Natural killer cell (primary cell): Measurements from ENCODE around the gene ANXA2R. TPM values are rescaled to one million over a fixed set of nuclear protein-coding genes. Genes with fewer than 3 reads are reported as not detected.

Experiments used
- ATAC-seq, 3 donors: fragments of 150-1000 bp in 2 of 3; fragments of 200-7000 bp in 1 of 3; cut with Tn5 transposase; 1 replicate in 1 of 3; 2 replicates in 2 of 3; pipeline ENCODE4 v1.10.0; 2021; ENCODE audit warnings: mild to moderate bottlenecking in 2 of 3, moderate library complexity in 2 of 3
- DNase-seq, 2 donors: peaks; one replicate each; pipeline versions ENCODE4 v3.0.0 to v3.0.0-alpha.2; 2013 to 2021; ENCODE audit warnings: mixed read lengths in 1 of 2
- H3K27ac ChIP-seq: one replicate; pipeline ENCODE4 v1.5.1; 2013; ENCODE audit warnings: mild to moderate bottlenecking, low read length
- H3K27me3 ChIP-seq: one replicate; pipeline ENCODE4 v1.6.1; 2013; ENCODE audit warnings: low read length; ENCODE audit not compliant: control insufficient read depth, insufficient read depth
- H3K36me3 ChIP-seq: one replicate; pipeline ENCODE4 v1.6.1; 2013; ENCODE audit warnings: low read length; ENCODE audit not compliant: control insufficient read depth, insufficient read depth
- H3K4me1 ChIP-seq: one replicate; pipeline ENCODE4 v1.6.1; 2013; ENCODE audit warnings: low read length; ENCODE audit not compliant: control insufficient read depth, insufficient read depth
- H3K4me3 ChIP-seq: one replicate; pipeline ENCODE4 v1.5.1; 2013; ENCODE audit warnings: low read length
- H3K9me3 ChIP-seq: one replicate; pipeline ENCODE4 v1.6.1; 2013; ENCODE audit warnings: low read length; ENCODE audit not compliant: control insufficient read depth, insufficient read depth
- H3K27ac Mint-ChIP-seq, 2 donors: one replicate each; pipeline ENCODE4 v1.8.0; 2022; ENCODE audit warnings: mild to moderate bottlenecking in 2 of 2, mixed read lengths in 2 of 2, moderate library complexity in 1 of 2
- H3K27me3 Mint-ChIP-seq, 2 donors: one replicate each; pipeline ENCODE4 v1.8.0; 2022; ENCODE audit warnings: low read depth in 2 of 2, mixed read lengths in 2 of 2
- H3K36me3 Mint-ChIP-seq: one replicate; pipeline ENCODE4 v1.8.0; 2022; ENCODE audit warnings: mixed read lengths
- H3K4me1 Mint-ChIP-seq, 2 donors: one replicate each; pipeline ENCODE4 v1.8.0; 2022; ENCODE audit warnings: mixed read lengths in 2 of 2
- H3K4me3 Mint-ChIP-seq: one replicate; pipeline ENCODE4 v1.8.0; 2022; ENCODE audit warnings: mild to moderate bottlenecking, moderate library complexity, mixed read lengths
- H3K9me3 Mint-ChIP-seq, 2 donors: one replicate each; pipeline ENCODE4 v1.8.0; 2022; ENCODE audit warnings: mixed read lengths in 2 of 2
- WGBS: methylation state at CpG from one replicate; pipeline ENCODE4 v1.1.7; 2013; ENCODE audit warnings: missing lambda C conversion rate; ENCODE audit not compliant: insufficient coverage; 5-methylcytosine and 5-hydroxymethylcytosine counted together
- intact Hi-C: fragments of 100-400 bp; cut with micrococcal nuclease; formaldehyde crosslinking; loops from one replicate; pipeline ENCODE4 v1.14.2; 2022
- total RNA-seq, 4 donors: library from RNA; stranded (reverse); fragments of 120-200 nt in 1 of 4; gene quantifications; one replicate each; pipeline versions ENCODE4 v1.2.3 to v1.2.4, GENCODE V29; 2013 to 2022
- TF ChIP-seq, protein P1 (sequence below): fragments of 200-600 bp; IDR thresholded peaks from one replicate; pipeline ENCODE4 v1.8.0; 2022; ENCODE audit warnings: antibody characterized with exemption

The ANXA2R gene
- total RNA-seq, 3 donors from 2014 or later (not counting 1 experiment from before 2014, with no cell fraction given), result 34.3 to 55.2 (median 38.0) TPM

GRCh38 chr5:43045236-43045635, 5.1 kb upstream of the ANXA2R start:
- TF ChIP-seq, protein P1, sequence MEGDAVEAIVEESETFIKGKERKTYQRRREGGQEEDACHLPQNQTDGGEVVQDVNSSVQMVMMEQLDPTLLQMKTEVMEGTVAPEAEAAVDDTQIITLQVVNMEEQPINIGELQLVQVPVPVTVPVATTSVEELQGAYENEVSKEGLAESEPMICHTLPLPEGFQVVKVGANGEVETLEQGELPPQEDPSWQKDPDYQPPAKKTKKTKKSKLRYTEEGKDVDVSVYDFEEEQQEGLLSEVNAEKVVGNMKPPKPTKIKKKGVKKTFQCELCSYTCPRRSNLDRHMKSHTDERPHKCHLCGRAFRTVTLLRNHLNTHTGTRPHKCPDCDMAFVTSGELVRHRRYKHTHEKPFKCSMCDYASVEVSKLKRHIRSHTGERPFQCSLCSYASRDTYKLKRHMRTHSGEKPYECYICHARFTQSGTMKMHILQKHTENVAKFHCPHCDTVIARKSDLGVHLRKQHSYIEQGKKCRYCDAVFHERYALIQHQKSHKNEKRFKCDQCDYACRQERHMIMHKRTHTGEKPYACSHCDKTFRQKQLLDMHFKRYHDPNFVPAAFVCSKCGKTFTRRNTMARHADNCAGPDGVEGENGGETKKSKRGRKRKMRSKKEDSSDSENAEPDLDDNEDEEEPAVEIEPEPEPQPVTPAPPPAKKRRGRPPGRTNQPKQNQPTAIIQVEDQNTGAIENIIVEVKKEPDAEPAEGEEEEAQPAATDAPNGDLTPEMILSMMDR, result no peak
- Mint-ChIP-seq H3K27ac (peak overlapping the region; percentile 64 to 68), H3K4me3 (peak overlapping the region; percentile 4), H3K27me3 (no peaks in the 10 kb centered on the region), H3K9me3 (no peaks in the 10 kb centered on the region), H3K36me3 (no peaks in the 10 kb centered on the region), H3K4me1 (peaks cover 51 to 52% of the 10 kb centered on the region in 2 donors)
- H3K27ac ChIP-seq, result no peak overlapping the region
- no peak for ATAC-seq
- no peaks in the 10 kb centered on the region for H3K9me3 ChIP-seq
- no peak overlapping the region for H3K4me3 ChIP-seq
- DNase-seq, result no peak
- no peaks in the 10 kb centered on the region for H3K27me3 ChIP-seq
- intact Hi-C loops, result no loop called here
- WGBS, result 94% methylated on average over 4 of the region's 4 CpGs
- peaks cover 2% of the 10 kb centered on the region for H3K36me3 ChIP-seq
- H3K4me1 ChIP-seq, result peaks cover 33% of the 10 kb centered on the region

DNA sequence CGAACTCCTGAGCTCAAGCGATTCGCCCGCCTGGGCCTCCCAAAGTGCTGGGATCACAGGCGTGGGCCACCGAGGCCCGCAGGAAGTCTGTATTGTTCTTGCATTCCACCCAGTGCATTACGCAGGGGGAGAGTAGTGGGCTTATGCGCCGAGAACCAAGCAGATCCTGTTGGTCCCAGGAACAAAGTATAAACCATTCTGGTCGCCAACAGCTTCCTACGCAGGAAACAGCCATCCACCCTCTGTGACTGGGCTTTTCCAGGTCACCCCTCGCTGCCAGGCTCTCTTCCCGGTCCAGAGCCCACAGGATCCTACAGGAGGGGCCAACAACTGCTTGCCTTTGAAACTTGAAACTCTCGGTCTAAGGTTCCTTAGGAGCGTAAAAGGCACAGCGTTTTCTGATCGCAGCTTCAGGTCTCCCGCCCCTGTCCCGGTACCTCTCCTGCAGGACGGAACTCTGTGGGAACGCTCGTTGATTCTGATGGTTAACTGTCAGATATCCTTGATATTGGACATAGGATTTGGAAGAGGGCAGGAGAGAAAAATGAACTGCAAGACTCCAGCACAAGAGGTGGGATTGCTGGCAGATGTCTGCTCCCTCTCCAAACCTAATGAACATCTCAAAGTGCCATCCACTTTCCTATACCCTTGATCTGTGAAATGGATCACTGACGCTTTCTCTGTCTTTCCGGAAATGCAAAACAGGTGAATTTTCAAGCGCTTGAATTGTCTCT, 4.2 kb upstream of the ANXA2R start:
- H3K4me1 Mint-ChIP-seq, result peaks cover 60 to 61% of the 10 kb centered on the region in 2 donors
- H3K4me3 Mint-ChIP-seq, result peak overlapping the region; percentile 53

DNA sequence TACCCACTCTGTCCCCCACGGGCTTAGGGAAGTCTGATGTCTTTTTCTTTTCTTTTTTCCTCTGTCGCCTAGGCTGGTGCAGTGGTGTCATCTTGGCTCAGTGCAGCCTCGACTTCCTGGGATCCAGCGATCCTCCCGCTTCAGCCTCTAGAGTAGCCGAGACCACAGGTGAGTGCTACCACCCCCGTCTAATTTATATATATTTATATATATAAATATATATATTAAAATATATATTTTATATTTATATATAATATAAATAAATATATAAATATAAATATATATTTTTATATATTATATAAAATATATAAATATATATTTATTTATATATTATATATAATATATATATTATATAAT, 3.3 kb upstream of the ANXA2R start:
- H3K4me3 ChIP-seq, result peak overlapping the region; percentile 74
- peaks cover 42% of the 10 kb centered on the region for H3K4me1 ChIP-seq
- Mint-ChIP-seq H3K4me3 (peak overlapping the region; percentile 93), H3K27me3 (no peaks in the 10 kb centered on the region), H3K27ac (peak overlapping the region; percentile 92 to 96), H3K36me3 (no peaks in the 10 kb centered on the region), H3K9me3 (no peaks in the 10 kb centered on the region), H3K4me1 (peaks cover 63 to 70% of the 10 kb centered on the region in 2 donors)
- DNase-seq (no peak), ATAC-seq (no peak)
- H3K9me3 ChIP-seq, result no peaks in the 10 kb centered on the region
- peaks cover 2% of the 10 kb centered on the region for H3K36me3 ChIP-seq
- 0% methylated on average over 4 of the region's 7 CpGs for WGBS
- intact Hi-C loops, result loop anchor here (2.0 kb wide), 1 partner anchor 441 kb away; no protein-coding TSS in a partner anchor
- TF ChIP-seq, protein P1, result no peak
- peak overlapping the region; percentile 98 for H3K27ac ChIP-seq
- no peaks in the 10 kb centered on the region for H3K27me3 ChIP-seq

More for the DNA sequence above, 4.2 kb upstream of the ANXA2R start:
- no peaks in the 10 kb centered on the region for H3K27me3 ChIP-seq
- 96% methylated on average over 26 of the region's 26 CpGs for WGBS
- H3K9me3 ChIP-seq, result no peaks in the 10 kb centered on the region
- H3K36me3 ChIP-seq, result peaks cover 2% of the 10 kb centered on the region
- Mint-ChIP-seq H3K36me3 (no peaks in the 10 kb centered on the region), H3K27ac (peak overlapping the region; percentile 64 to 68), H3K9me3 (no peaks in the 10 kb centered on the region), H3K27me3 (no peaks in the 10 kb centered on the region)
- no peak for ATAC-seq
- H3K4me1 ChIP-seq, result peaks cover 38% of the 10 kb centered on the region
- no peak overlapping the region for H3K27ac ChIP-seq
- intact Hi-C loops, result no loop called here
- TF ChIP-seq, protein P1, result no peak
- no peak for DNase-seq
- H3K4me3 ChIP-seq, result no peak overlapping the region
